Umbilical cord (tissue), 2 donors: ENCODE data around the gene ATG7. TPM values are rescaled to one million over a fixed set of nuclear protein-coding genes. Genes with fewer than 3 reads are reported as not detected.
A peak's percentile ranks its signal among the peaks of the same experiment; 100 is the strongest.
"Not testable (repeated sequence)": the region's sequence is repeated elsewhere in the genome, so short reads cannot be mapped to it uniquely, and the experiment has no call there.

Source experiments
- DNase-seq: peaks from one replicate; pipeline ENCODE4 v3.0.0-alpha.2; 2015; ENCODE audit warnings: low spot score
- total RNA-seq: library from RNA; depleted of rRNA; stranded (reverse); fragments of >200 nt; gene quantifications from one replicate; pipeline ENCODE4 v1.2.3, GENCODE V29; 2014; ENCODE audit warnings: low replicate concordance; ENCODE audit not compliant: insufficient read depth

ATG7 gene
- total RNA-seq, 1 donor from 2014 or later: 71.7 TPM

- no peak for DNase-seq
These were observed 159.1 kb downstream of the ATG7 start for GRCh38 chr3:11431319-11431718.

GRCh38 chr3:11434017-11434526, 161.9 kb downstream of the ATG7 start:
- no peak for DNase-seq

GRCh38 chr3:11434563-11435096, 162.4 kb downstream of the ATG7 start:
- DNase-seq: no peak

- no peak for DNase-seq
These were observed 163.4 kb downstream of the ATG7 start for GRCh38 chr3:11435440-11436165.

- no peak for DNase-seq
These were observed 164.6 kb downstream of the ATG7 start for GRCh38 chr3:11436775-11437174.

GRCh38 chr3:11437506-11437905, 165.3 kb downstream of the ATG7 start:
- no peak for DNase-seq

GRCh38 chr3:11438646-11439045, 166.4 kb downstream of the ATG7 start:
- no peak for DNase-seq

GRCh38 chr3:11441346-11441745, 169.1 kb downstream of the ATG7 start:
- not testable (repeated sequence) for DNase-seq

- no peak for DNase-seq
These were observed 172.2 kb downstream of the ATG7 start for GRCh38 chr3:11444404-11444803.

GRCh38 chr3:11445193-11445592, 173.0 kb downstream of the ATG7 start:
- not testable (repeated sequence) for DNase-seq

- peak; percentile 25 for DNase-seq
These were observed 173.7 kb downstream of the ATG7 start for GRCh38 chr3:11445883-11446282.

- no peak for DNase-seq
These were observed 175.5 kb downstream of the ATG7 start for GRCh38 chr3:11447584-11448200.

- no peak for DNase-seq
These were observed 177.8 kb downstream of the ATG7 start for GRCh38 chr3:11450015-11450414.

GRCh38 chr3:11452312-11452711, 180.1 kb downstream of the ATG7 start:
- no peak for DNase-seq

- peak; percentile 73 for DNase-seq
These were observed 181.0 kb downstream of the ATG7 start for GRCh38 chr3:11452885-11453847.

- peak; percentile 39 for DNase-seq
These were observed 183.8 kb downstream of the ATG7 start for GRCh38 chr3:11455956-11456355.

- peak; percentile 60 for DNase-seq
These were observed 184.9 kb downstream of the ATG7 start for GRCh38 chr3:11457135-11457534.

GRCh38 chr3:11459186-11459824, 187.1 kb downstream of the ATG7 start:
- peak; percentile 87 for DNase-seq

- DNase-seq: no peak
These were observed 189.0 kb downstream of the ATG7 start for GRCh38 chr3:11461226-11461625.

- not testable (repeated sequence) for DNase-seq
These were observed 190.5 kb downstream of the ATG7 start for GRCh38 chr3:11462673-11463072.

GRCh38 chr3:11463591-11463990, 191.4 kb downstream of the ATG7 start:
- no peak for DNase-seq
